ENCODE results near the gene MYRIP.

MYRIP gene

DNA sequence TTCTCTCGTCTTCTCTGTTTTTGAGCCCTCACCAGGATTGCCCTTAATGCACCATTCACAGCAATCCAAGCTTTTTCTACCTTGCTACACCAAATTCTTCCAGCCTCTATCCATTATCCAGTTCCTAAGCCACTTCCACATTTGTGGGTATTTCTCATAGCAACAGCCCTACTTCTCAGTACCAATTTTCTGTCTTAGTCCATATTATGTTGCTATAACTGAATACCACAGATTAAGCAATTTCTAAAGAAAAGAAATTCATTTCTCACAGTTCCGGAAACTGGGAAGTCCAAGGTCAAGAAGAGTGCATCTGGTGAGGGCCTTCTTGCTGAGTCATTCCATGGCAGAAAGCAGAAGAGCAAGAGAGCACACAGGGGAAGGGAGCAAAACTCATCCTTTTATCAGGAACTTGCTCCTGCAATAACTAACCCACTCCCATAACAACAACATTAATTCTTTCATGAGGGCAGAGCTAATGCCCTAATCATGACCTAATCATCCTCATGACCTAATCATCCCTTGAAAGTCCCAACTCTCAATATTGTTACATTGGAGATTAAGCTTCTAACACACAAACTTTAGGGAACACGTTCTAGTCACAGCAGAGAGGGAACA is 490.4 kb downstream of the MYRIP start:
- DNase-seq = no peak

DNA sequence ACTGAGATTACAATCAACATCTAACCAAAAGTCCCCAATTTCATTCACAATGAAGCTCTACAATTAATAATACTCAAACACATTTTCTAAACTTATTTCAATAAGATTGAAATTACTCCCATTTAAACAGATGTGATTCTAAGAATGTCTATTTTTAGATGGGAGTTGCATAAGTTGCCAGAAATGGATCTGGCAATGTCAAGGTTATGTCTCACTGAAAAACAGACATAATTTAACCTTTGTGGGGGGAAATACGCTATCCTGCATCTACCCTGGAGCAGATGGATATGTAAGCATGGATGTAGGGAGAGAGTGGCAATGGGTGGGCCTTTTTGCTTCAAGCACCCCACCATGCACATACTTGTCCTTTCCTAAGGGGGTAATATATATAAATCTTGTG is 493.4 kb downstream of the MYRIP start:
- DNase-seq = no peak

GRCh38 chr3:40304352-40304751 is 494.9 kb downstream of the MYRIP start:
- no peak for DNase-seq

DNA sequence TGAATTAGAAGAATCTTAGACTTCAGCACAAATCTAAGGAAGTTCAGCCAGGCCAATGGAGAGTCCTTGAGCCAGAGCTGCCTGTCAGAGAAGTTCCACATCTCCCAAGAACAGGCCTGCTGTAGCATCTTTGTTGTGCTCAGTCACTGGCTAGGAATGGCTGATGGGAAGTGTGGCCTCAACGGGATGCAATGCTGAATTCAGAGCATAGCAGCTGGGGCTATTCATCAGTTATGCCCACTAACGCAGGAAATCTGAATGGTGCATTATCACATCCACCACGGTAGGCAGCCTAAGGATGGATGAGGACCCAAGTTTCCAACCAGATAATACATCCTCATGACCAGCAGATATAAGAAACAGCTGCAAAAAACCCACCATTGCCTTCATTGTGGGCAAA is 496.9 kb downstream of the MYRIP start:
- DNase-seq = no peak

- no peak for DNase-seq
These were observed 497.8 kb downstream of the MYRIP start for GRCh38 chr3:40307176-40307575.

GRCh38 chr3:40308725-40309417 is 499.5 kb downstream of the MYRIP start:
- no peak for DNase-seq

- DNase-seq = peak; percentile 92
These were observed 500.1 kb downstream of the MYRIP start, which contains the start of gene EIF1B for GRCh38 chr3:40309418-40309924. Gene EIF1B (plus strand): TSS chr3:40309707. CDS start chr3:40309942, 235 bp downstream.

All from amniotic stem cell (primary cell).